ENCODE measurements around the gene JAKMIP3.

The JAKMIP3 gene

DNA sequence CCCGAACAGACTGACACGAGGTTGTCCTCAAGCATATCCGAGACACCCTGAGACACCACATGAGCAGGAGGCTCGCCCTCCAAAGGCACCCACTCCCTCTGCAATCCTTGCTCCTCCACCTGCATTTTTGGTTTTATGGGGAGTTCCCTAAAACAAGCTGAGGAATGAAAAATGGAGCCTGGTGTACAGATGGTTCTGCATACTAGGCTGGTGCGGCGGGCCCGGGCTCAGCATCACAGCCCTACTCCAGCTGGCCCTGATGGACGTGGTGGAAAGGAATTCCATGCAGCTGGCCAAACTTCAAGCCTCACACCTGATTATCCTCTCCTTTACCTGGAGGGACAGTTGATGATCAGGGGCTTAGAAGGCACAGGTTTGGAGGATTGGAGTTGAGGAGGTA, 30.3 kb upstream of the JAKMIP3 start:
- H3K27me3 ChIP-seq (ENCODE audit: insufficient read depth, poor library complexity, severe bottlenecking), result peaks cover 44% of the 10 kb centered on the region
- TF ChIP-seq, protein P1, sequence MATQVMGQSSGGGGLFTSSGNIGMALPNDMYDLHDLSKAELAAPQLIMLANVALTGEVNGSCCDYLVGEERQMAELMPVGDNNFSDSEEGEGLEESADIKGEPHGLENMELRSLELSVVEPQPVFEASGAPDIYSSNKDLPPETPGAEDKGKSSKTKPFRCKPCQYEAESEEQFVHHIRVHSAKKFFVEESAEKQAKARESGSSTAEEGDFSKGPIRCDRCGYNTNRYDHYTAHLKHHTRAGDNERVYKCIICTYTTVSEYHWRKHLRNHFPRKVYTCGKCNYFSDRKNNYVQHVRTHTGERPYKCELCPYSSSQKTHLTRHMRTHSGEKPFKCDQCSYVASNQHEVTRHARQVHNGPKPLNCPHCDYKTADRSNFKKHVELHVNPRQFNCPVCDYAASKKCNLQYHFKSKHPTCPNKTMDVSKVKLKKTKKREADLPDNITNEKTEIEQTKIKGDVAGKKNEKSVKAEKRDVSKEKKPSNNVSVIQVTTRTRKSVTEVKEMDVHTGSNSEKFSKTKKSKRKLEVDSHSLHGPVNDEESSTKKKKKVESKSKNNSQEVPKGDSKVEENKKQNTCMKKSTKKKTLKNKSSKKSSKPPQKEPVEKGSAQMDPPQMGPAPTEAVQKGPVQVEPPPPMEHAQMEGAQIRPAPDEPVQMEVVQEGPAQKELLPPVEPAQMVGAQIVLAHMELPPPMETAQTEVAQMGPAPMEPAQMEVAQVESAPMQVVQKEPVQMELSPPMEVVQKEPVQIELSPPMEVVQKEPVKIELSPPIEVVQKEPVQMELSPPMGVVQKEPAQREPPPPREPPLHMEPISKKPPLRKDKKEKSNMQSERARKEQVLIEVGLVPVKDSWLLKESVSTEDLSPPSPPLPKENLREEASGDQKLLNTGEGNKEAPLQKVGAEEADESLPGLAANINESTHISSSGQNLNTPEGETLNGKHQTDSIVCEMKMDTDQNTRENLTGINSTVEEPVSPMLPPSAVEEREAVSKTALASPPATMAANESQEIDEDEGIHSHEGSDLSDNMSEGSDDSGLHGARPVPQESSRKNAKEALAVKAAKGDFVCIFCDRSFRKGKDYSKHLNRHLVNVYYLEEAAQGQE (IDR thresholded peaks at IDR 0.05; ENCODE audit: insufficient replicate concordance, low read depth), result no peak
- no peak for TF ChIP-seq POLR2AphosphoS5 (IDR thresholded peaks at IDR 0.05; ENCODE audit: low read depth)
- no peak for TF ChIP-seq CTCF (IDR thresholded peaks at IDR 0.05; ENCODE audit: insufficient read depth, low read length)
- no peak for TF ChIP-seq SPI1 (IDR thresholded peaks at IDR 0.05; ENCODE audit: borderline replicate concordance, low read depth)
- no peak for TF ChIP-seq GABPA (IDR thresholded peaks at IDR 0.05; ENCODE audit: low read depth)
- no peak for DNase-seq (ENCODE audit: low read depth in 1 of 2, low spot score in 1 of 2)
- no peak overlapping the region for H3K4me3 ChIP-seq (replicated peaks; ENCODE audit: insufficient read depth, low read length)
- no peak overlapping the region for H3K27ac ChIP-seq (replicated peaks)

DNA sequence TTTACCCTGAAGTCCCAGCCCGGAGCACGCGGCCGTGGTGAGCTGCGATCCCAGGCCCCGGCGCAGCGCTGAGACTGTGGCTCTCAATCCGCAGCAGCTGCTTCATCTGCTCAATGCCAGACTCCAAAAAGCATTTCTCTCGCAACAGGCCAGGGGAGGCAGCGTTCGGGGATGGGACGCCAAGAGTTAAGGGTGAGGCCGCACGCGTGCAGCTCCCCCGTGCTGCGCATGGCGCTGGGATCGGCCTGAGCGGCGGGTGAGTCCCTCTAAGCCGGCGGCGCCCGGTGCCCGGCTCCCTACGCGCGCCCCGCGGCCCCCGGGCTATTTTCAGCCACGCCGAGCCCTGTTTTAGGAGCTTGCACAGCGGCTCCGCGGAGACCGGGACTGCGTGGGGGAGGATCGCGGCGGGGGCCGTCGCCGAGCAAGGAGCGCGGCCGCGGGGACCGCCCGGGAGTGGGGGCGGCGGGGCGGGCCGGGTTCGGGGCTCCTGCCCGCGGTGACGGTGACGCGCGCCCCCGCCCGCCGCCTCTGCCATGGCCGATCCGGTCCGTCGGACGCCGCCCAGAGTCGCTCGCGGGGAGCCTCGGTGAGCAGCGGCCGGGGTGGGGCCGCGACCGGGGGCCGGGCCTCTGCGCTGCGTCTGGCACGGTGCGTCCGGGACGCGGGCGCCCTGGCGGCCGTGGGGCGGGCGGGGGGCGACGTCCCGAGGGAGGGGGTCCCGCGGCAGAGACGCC, 29.4 kb upstream of the JAKMIP3 start:
- Histone ChIP-seq H3K4me3 (replicated peaks; ENCODE audit: insufficient read depth, low read length) (no peak overlapping the region), H3K27ac (replicated peaks) (no peak overlapping the region), H3K27me3 (ENCODE audit: insufficient read depth, poor library complexity, severe bottlenecking) (peaks cover 44% of the 10 kb centered on the region)
- TF ChIP-seq, protein P1 (IDR thresholded peaks at IDR 0.05; ENCODE audit: insufficient replicate concordance, low read depth), result no peak
- no peak for TF ChIP-seq CTCF (IDR thresholded peaks at IDR 0.05; ENCODE audit: insufficient read depth, low read length)
- DNase-seq (ENCODE audit: low read depth in 1 of 2, low spot score in 1 of 2), result peak in 1 of 2 experiments; percentile 10

- Histone ChIP-seq H3K27me3 (ENCODE audit: insufficient read depth, poor library complexity, severe bottlenecking) (peaks cover 39% of the 10 kb centered on the region), H3K27ac (replicated peaks) (no peak overlapping the region), H3K4me3 (replicated peaks; ENCODE audit: insufficient read depth, low read length) (no peak overlapping the region)
- DNase-seq (ENCODE audit: low read depth in 1 of 2, low spot score in 1 of 2), result no peak
- TF ChIP-seq POLR2AphosphoS5 (IDR thresholded peaks at IDR 0.05; ENCODE audit: low read depth) (no peak), CTCF (IDR thresholded peaks at IDR 0.05; ENCODE audit: insufficient read depth, low read length) (no peak), GABPA (IDR thresholded peaks at IDR 0.05; ENCODE audit: low read depth) (no peak), SPI1 (IDR thresholded peaks at IDR 0.05; ENCODE audit: borderline replicate concordance, low read depth) (no peak)
- TF ChIP-seq, protein P1 (IDR thresholded peaks at IDR 0.05; ENCODE audit: insufficient replicate concordance, low read depth), result no peak
Observed at GRCh38 chr10:132036887-132037675, 28.7 kb upstream of the JAKMIP3 start.

All from HL-60 (cell line).